K562 (cell line): ENCODE measurements around the gene ATMIN. TPM values are rescaled to one million over a fixed set of nuclear protein-coding genes. Genes with fewer than 3 reads are reported as not detected.
A peak's percentile ranks its signal among the peaks of the same experiment; 100 is the strongest.

Experiments used
- HOMEZ ChIP-seq: fragments of 250-450 bp; sonication (Bioruptor Pico); IDR thresholded peaks from 2 replicates; pipeline ENCODE4 v1.4.0; 2020; ENCODE audit warnings: mild to moderate bottlenecking, moderate library complexity
- POU5F1 ChIP-seq: fragments of 150-350 bp; IDR thresholded peaks from 2 replicates; pipeline ENCODE4 v1.6.1; 2014; ENCODE audit warnings: borderline replicate concordance, low read length, low read depth, mild to moderate bottlenecking; ENCODE audit not compliant: partially characterized antibody
- REST ChIP-seq, 2 experiments: fragments of 450-650 bp; formaldehyde crosslinking in 1 of 2; IDR thresholded peaks; 2 replicates each; pipeline versions ENCODE4 v1.4.0 to v1.6.1; 2014 to 2020; ENCODE audit warnings: mild to moderate bottlenecking in 2 of 2, borderline replicate concordance in 1 of 2, low read depth in 1 of 2
- XRCC5 ChIP-seq: fragments of 200-400 bp; formaldehyde crosslinking; IDR thresholded peaks from 2 replicates; pipeline ENCODE4 v1.6.1; 2017; ENCODE audit warnings: low read depth, mild to moderate bottlenecking, low read length
- ZNF23 ChIP-seq: fragments of 250-450 bp; sonication (Bioruptor Pico); IDR thresholded peaks from 2 replicates; pipeline ENCODE4 v1.4.0; 2020; ENCODE audit warnings: mild to moderate bottlenecking
- ZNF76 ChIP-seq: fragments of 250-450 bp; sonication (Bioruptor Pico); IDR thresholded peaks from 2 replicates; pipeline ENCODE4 v1.4.0; 2020; ENCODE audit warnings: mild to moderate bottlenecking, moderate library complexity, borderline replicate concordance
- polyA plus RNA-seq, 8 experiments: library from polyadenylated mRNA; depleted of rRNA in 4 of 8; stranded (reverse) in 5 of 8; unstranded in 3 of 8; fragments of >200 nt; fragmentation: Nextera tagmentation in 2 of 8; fragmentation: Illumina TruSeq in 1 of 8; extraction: Ambion mirVana in 2 of 8; extraction: Trizol in 1 of 8; gene quantifications; 2 replicates each; pipeline versions ENCODE4 v1.2.1 to v1.2.3, GENCODE V29; 2011 to 2014; ENCODE audit warnings: inconsistent platforms in 1 of 8, missing spikeins in 1 of 8
- total RNA-seq, 7 experiments: library from RNA; depleted of rRNA in 6 of 7; stranded (reverse); fragments of >200 nt in 6 of 7; fragmentation: Illumina TruSeq in 2 of 7; extraction: Trizol in 2 of 7; gene quantifications; 2 replicates each; pipeline versions ENCODE4 v1.2.1 to v1.2.3, GENCODE V29; 2011 to 2021; ENCODE audit warnings: low replicate concordance in 1 of 7
- TF ChIP-seq, protein P1 (sequence below): sonication (generic); formaldehyde crosslinking; IDR thresholded peaks from 2 replicates; pipeline ENCODE4 v1.8.0; 2023; ENCODE audit warnings: missing genetic modification reagents, mild to moderate bottlenecking, borderline replicate concordance

ATMIN gene
- total and polyA plus RNA-seq, 9 of the 15 experiments (the other 6 are each of a cell fraction or from before 2014, with no cell fraction given) = 6.7 to 40.9 (median 23.4) TPM

DNA sequence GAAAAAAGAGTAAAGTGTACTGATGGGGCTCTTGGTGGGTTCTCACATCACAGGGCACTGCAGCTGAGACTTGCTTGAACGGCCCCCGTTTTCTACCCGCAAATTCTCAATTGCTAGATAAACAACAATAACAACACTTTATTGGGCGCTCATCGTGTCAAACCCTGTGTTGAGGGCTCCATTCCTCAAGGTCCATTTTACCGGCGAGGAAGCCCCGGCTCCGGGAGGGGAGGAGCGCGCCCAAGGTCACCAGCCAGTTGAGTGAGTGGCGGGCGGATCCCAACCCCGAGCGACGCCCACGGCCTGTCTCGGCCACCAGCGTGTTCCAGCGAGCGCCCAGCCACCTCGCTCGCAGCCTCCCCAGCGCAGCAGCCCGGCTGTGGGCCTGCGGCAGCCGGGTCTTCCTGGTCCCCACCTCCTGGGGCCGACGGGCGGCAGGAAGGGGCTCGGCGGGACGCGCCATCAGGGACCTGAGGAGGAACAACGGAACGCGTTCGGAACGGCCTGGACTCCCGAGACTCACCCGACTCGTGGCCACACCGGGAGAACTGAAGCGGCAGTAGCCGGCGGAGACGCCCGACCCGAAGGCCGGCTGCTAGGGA, 29.3 kb upstream of the ATMIN start (continued):
- TF ChIP-seq REST (IDR thresholded peaks at IDR 0.05; ENCODE audit: borderline replicate concordance) (no peak), REST (CRISPR knock-in tag; IDR thresholded peaks at IDR 0.05; ENCODE audit: low read depth) (peak; percentile 77), XRCC5 (0 out of 2 replicates have a peak, but pooled peaks have one; percentile 29), POU5F1 (no peak), ZNF23 (CRISPR knock-in tag) (no peak), HOMEZ (CRISPR knock-in tag) (0 out of 2 replicates have a peak, but pooled peaks have one; percentile 14), ZNF76 (0 out of 2 replicates have a peak, but pooled peaks have one; percentile 67)
- TF ChIP-seq, protein P1, sequence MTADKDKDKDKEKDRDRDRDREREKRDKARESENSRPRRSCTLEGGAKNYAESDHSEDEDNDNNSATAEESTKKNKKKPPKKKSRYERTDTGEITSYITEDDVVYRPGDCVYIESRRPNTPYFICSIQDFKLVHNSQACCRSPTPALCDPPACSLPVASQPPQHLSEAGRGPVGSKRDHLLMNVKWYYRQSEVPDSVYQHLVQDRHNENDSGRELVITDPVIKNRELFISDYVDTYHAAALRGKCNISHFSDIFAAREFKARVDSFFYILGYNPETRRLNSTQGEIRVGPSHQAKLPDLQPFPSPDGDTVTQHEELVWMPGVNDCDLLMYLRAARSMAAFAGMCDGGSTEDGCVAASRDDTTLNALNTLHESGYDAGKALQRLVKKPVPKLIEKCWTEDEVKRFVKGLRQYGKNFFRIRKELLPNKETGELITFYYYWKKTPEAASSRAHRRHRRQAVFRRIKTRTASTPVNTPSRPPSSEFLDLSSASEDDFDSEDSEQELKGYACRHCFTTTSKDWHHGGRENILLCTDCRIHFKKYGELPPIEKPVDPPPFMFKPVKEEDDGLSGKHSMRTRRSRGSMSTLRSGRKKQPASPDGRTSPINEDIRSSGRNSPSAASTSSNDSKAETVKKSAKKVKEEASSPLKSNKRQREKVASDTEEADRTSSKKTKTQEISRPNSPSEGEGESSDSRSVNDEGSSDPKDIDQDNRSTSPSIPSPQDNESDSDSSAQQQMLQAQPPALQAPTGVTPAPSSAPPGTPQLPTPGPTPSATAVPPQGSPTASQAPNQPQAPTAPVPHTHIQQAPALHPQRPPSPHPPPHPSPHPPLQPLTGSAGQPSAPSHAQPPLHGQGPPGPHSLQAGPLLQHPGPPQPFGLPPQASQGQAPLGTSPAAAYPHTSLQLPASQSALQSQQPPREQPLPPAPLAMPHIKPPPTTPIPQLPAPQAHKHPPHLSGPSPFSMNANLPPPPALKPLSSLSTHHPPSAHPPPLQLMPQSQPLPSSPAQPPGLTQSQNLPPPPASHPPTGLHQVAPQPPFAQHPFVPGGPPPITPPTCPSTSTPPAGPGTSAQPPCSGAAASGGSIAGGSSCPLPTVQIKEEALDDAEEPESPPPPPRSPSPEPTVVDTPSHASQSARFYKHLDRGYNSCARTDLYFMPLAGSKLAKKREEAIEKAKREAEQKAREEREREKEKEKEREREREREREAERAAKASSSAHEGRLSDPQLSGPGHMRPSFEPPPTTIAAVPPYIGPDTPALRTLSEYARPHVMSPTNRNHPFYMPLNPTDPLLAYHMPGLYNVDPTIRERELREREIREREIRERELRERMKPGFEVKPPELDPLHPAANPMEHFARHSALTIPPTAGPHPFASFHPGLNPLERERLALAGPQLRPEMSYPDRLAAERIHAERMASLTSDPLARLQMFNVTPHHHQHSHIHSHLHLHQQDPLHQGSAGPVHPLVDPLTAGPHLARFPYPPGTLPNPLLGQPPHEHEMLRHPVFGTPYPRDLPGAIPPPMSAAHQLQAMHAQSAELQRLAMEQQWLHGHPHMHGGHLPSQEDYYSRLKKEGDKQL (CRISPR knock-in tag) = peak; percentile 88; the same call in 1 of the 2 replicates
